Upper lobe of left lung (tissue), 4 donors: ENCODE measurements around the gene SGCD.

Source experiments
- POLR2A ChIP-seq, 4 donors: fragments of 450-650 bp; IDR thresholded peaks; one replicate each; pipeline ENCODE4 v1.5.1; 2016 to 2017; ENCODE audit warnings: antibody characterized with exemption in 4 of 4, mild to moderate bottlenecking in 2 of 4
- TF ChIP-seq, protein P1 (sequence below), 6 experiments: fragments of 450-650 bp in 4 of 6; fragments of 200-600 bp in 2 of 6; sonication (generic) in 2 of 6; IDR thresholded peaks; one replicate each; pipeline ENCODE4 v1.5.1; 2016 to 2019; ENCODE audit warnings: antibody characterized with exemption in 6 of 6

- TF ChIP-seq, protein P1, sequence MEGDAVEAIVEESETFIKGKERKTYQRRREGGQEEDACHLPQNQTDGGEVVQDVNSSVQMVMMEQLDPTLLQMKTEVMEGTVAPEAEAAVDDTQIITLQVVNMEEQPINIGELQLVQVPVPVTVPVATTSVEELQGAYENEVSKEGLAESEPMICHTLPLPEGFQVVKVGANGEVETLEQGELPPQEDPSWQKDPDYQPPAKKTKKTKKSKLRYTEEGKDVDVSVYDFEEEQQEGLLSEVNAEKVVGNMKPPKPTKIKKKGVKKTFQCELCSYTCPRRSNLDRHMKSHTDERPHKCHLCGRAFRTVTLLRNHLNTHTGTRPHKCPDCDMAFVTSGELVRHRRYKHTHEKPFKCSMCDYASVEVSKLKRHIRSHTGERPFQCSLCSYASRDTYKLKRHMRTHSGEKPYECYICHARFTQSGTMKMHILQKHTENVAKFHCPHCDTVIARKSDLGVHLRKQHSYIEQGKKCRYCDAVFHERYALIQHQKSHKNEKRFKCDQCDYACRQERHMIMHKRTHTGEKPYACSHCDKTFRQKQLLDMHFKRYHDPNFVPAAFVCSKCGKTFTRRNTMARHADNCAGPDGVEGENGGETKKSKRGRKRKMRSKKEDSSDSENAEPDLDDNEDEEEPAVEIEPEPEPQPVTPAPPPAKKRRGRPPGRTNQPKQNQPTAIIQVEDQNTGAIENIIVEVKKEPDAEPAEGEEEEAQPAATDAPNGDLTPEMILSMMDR (IDR thresholded peaks at IDR 0.05): no peak
- no peak for TF ChIP-seq POLR2A (IDR thresholded peaks at IDR 0.05)
These were observed 75.5 kb downstream of the SGCD start for GRCh38 chr5:156402387-156402921.
